ENCODE measurements around the gene SKOR2. TPM values are rescaled to one million over a fixed set of nuclear protein-coding genes. Genes with fewer than 3 reads are reported as not detected.

Gene SKOR2
- total and polyA plus RNA-seq, 5 donors, result not detected

DNA sequence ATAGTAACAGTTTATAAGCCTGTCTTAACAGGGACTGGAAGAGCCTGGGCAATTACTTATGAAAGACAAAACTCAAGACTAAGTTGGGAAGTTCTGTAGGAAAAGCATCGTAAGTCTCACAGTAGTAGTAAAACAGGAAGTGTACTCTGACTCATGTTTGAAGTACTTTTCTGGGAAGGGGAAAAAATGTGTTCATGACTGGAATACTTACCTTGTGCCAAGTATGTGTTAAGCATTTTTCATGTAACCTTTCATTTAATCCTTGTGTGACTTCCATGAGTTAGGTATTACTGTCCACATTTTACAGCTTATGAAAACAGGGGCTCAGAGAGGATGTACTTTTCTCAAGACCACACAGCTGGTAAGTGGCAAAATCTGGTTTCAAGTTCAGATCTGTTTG is 13.7 kb upstream of the SKOR2 start:
- DNase-seq (no peak), ATAC-seq (no peak)
- 52% methylated on average over 1 of the region's 1 CpG for WGBS
- no peaks in the 10 kb centered on the region for H3K27me3 ChIP-seq (ENCODE audit: control insufficient read depth, insufficient read depth)
- intact Hi-C loops (cut with DNase I), result no loop called here
- H3K27ac ChIP-seq (ENCODE audit: low read length), result no peak overlapping the region
- no peaks in the 10 kb centered on the region for H3K9me3 ChIP-seq (ENCODE audit: control insufficient read depth, low read length)
- H3K4me1 ChIP-seq (ENCODE audit: control insufficient read depth, insufficient read depth, low read length), result peaks cover 3% of the 10 kb centered on the region
- H3K4me3 ChIP-seq (ENCODE audit: low read length), result no peak overlapping the region

DNA sequence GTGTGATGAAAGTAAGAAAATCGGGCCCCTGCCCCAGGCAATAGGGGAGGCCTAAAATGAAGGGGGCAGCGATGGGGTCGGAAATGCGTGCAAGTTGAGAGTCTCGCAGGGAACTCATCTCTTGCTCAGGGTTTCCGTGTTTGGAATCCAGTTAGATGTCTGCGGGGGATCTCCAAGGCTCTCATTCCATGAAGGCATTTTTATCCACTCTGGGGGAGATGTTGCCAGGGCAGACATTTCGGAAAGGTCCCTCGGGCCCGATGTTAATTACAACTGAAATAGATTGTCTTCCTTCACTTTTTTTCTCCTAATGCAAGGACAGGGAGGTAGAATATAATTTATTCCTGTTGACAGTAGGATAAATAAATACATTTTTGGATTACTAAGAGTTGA is 12.8 kb upstream of the SKOR2 start:
- 6% methylated on average over 10 of the region's 10 CpGs for WGBS
- no peak overlapping the region for H3K4me3 ChIP-seq (ENCODE audit: low read length)
- intact Hi-C loops (cut with DNase I), result no loop called here
- H3K27me3 ChIP-seq (ENCODE audit: control insufficient read depth, insufficient read depth), result no peaks in the 10 kb centered on the region
- H3K27ac ChIP-seq (ENCODE audit: low read length), result no peak overlapping the region
- H3K4me1 ChIP-seq (ENCODE audit: control insufficient read depth, insufficient read depth, low read length), result peaks cover 3% of the 10 kb centered on the region
- ATAC-seq (no peak), DNase-seq (no peak)
- no peaks in the 10 kb centered on the region for H3K9me3 ChIP-seq (ENCODE audit: control insufficient read depth, low read length)

DNA sequence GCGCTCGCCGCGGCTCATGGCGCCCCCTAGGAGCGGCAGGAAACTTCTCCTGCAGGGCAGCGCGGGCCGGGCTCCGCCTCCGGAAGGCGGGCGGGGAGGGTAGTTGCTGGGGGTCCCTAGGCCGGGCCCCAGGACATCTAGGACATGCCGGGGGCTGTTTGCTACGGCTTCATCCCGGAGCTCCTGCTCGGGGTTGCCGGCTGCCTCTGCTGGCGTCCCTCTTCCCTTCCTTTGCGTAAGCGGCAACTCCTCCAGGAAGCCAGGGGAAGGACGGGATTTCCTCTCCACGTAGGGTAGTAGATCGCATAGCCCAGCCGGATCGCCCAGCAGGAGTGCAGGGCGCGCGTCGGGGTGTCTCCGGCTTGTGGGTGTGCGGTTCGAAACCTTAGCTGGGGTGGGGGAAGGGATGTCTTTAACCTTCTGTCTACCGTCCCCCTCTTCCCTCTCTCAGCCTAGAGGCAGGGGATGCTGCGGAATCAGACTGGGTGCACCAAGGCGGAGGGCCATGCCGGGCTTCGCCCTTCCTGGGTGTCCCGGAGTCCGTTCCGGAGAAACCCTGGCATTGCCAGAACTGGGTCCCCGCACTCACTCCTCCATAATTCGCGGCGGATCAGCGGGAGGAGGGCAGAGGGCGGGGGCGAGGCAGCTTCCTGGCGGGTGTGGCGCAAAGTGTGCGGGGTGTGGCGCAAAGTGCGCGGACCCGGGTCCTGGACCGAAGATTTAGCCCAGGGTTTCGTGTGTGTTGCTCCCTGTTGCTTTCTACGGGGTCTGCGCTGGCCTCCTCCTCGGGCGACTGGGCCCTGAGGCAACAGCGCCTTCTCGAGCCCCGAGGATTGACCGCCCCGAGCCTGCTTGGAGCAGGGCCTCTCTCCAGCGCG is 12.2 kb upstream of the SKOR2 start:
- H3K27me3 ChIP-seq (ENCODE audit: control insufficient read depth, insufficient read depth), result peaks cover 3% of the 10 kb centered on the region
- intact Hi-C loops (cut with DNase I), result no loop called here
- no peaks in the 10 kb centered on the region for H3K9me3 ChIP-seq (ENCODE audit: control insufficient read depth, low read length)
- H3K4me3 ChIP-seq (ENCODE audit: low read length), result peak overlapping the region; percentile 11
- peak in 1 of 3 donors; percentile 39 for DNase-seq
- peaks cover 3% of the 10 kb centered on the region for H3K4me1 ChIP-seq (ENCODE audit: control insufficient read depth, insufficient read depth, low read length)
- H3K27ac ChIP-seq (ENCODE audit: low read length), result no peak overlapping the region
- ATAC-seq, result no peak
- WGBS, result 2% methylated on average over 69 of the region's 69 CpGs

DNA sequence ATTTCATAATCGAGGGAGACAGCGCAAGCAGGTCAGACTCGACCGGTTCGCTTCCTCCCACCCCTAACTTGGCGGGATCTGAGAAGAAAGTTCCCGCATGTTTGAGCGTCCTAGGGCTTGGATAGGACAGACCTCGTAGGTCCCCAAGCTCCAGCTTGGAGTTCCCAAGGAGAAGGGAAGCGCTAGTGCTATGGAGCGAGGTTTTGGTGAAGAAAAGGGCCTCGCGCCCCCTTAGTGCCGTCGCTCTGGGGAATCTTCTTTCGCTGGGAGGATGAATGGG is 11.6 kb upstream of the SKOR2 start:
- Histone ChIP-seq H3K27me3 (ENCODE audit: control insufficient read depth, insufficient read depth) (peaks cover 4% of the 10 kb centered on the region), H3K4me3 (ENCODE audit: low read length) (peak overlapping the region; percentile 11), H3K27ac (ENCODE audit: low read length) (no peak overlapping the region), H3K4me1 (ENCODE audit: control insufficient read depth, insufficient read depth, low read length) (peaks cover 3% of the 10 kb centered on the region), H3K9me3 (ENCODE audit: control insufficient read depth, low read length) (no peaks in the 10 kb centered on the region)
- DNase-seq (no peak), ATAC-seq (peak in 1 of 2 donors; percentile 25)
- WGBS, result 3% methylated on average over 16 of the region's 16 CpGs
- intact Hi-C loops (cut with DNase I), result no loop called here

DNA sequence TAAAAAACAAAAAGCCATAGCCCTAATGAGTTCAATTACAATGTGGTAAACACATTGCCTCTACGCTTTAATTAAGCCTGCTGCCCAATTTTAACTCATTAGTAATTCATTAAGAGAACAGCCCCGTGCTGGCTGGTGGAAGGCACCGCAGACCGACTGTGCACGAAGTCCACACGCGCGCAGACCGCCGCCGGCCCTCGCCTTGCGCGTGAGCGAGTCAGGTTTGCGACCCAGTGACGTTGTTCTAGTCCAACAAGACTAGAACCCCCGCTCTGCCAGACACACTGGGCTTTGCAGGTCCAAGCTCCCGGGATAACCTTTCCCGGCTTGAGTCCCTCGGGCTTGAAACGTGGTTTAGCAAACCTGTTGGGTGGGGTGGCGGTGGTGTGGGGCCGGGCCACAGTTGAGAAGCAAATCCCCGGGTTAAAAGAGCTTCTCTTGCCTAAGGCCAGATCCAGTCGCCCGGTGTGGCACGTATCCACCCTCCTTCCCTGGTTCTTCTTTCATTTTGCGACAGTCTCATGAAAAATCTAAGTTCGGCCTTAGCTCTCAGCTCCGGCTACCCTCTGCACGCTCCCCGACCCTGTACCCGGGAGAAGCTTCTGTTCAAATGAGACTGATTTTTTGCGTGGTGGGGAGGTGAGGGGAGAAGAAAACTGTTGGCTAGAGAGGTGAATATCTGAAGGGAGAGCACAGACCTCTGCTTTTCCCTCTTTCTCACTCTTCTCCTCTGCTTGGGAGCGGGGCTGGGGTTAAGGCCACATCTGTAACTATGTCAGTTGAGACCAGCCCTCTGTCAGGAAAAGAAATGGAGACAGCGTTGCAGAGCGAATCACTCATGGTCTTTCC is 11.1 kb upstream of the SKOR2 start:
- Histone ChIP-seq H3K27ac (ENCODE audit: low read length) (no peak overlapping the region), H3K4me3 (ENCODE audit: low read length) (no peak overlapping the region), H3K4me1 (ENCODE audit: control insufficient read depth, insufficient read depth, low read length) (peaks cover 3% of the 10 kb centered on the region), H3K9me3 (ENCODE audit: control insufficient read depth, low read length) (no peaks in the 10 kb centered on the region), H3K27me3 (ENCODE audit: control insufficient read depth, insufficient read depth) (peaks cover 4% of the 10 kb centered on the region)
- 4% methylated on average over 38 of the region's 38 CpGs for WGBS
- DNase-seq, result no peak
- intact Hi-C loops (cut with DNase I), result no loop called here
- ATAC-seq, result no peak

DNA sequence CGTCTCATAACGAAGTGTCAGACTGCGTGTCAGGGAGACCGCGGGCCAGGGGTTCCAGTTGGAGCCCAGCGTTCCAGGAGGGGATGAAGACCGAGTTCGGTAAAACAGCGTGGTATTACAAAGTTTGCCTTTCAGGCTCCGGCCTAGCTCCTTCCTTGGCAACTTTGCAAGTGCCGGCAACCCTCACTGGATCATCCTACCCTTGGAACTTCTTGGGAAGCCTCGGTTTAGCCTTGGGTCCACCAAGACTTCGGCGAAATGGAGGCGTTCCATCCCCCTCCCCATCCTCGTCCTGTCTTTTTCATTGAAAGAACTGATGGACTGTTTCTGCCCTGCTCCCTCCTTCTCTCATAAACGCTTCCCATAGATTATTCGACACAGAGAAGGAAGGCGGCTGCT is 10.4 kb upstream of the SKOR2 start:
- Histone ChIP-seq H3K4me3 (ENCODE audit: low read length) (no peak overlapping the region), H3K9me3 (ENCODE audit: control insufficient read depth, low read length) (no peaks in the 10 kb centered on the region), H3K4me1 (ENCODE audit: control insufficient read depth, insufficient read depth, low read length) (peaks cover 3% of the 10 kb centered on the region), H3K27me3 (ENCODE audit: control insufficient read depth, insufficient read depth) (peaks cover 4% of the 10 kb centered on the region), H3K27ac (ENCODE audit: low read length) (no peak overlapping the region)
- intact Hi-C loops (cut with DNase I), result no loop called here
- DNase-seq, result no peak
- WGBS, result 3% methylated on average over 19 of the region's 19 CpGs
- no peak for ATAC-seq

DNA sequence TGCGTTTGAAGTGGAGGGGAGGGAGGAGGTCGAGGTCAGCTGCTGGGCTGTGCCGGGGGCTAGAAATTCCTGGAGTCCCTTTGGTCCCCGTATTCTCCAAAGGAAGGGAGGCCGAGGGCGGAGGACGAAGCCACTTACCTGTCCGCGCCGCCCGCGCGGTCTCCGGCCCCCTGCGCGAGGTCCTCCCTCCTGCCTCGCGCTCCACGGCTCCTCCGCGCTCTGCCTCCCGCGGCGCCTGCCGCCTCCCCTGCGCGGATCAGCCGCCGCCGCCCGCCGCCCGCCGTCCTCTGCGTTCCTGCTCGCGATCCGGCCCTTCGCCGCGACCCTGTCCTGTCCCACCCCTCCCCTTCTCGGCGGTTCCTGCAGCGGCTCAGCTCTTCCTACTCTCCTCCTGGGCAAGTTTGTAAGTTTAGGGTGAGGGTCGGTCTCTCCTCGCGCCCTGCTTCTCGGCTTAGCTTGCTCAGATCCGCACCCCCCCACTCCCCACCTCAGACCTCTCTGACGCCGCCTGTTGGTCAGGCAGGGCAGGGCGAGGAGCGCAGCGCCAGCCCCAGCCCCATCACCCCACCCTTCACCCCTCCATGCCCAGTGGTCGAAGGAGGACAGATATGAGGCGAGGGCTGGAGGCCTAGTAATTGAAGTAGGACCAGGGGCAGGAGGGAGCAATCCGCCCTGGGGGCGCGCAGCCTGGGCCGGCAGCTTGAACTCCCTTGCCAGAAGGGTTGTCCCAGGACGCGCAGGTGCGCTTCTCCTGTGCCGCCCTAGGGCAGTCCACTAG is 9.7 kb upstream of the SKOR2 start:
- Histone ChIP-seq H3K4me1 (ENCODE audit: control insufficient read depth, insufficient read depth, low read length) (peaks cover 3% of the 10 kb centered on the region), H3K9me3 (ENCODE audit: control insufficient read depth, low read length) (no peaks in the 10 kb centered on the region), H3K4me3 (ENCODE audit: low read length) (no peak overlapping the region), H3K27me3 (ENCODE audit: control insufficient read depth, insufficient read depth) (peaks cover 8% of the 10 kb centered on the region), H3K27ac (ENCODE audit: low read length) (no peak overlapping the region)
- DNase-seq (no peak), ATAC-seq (no peak)
- intact Hi-C loops (cut with DNase I), result no loop called here
- WGBS, result 5% methylated on average over 64 of the region's 64 CpGs

DNA sequence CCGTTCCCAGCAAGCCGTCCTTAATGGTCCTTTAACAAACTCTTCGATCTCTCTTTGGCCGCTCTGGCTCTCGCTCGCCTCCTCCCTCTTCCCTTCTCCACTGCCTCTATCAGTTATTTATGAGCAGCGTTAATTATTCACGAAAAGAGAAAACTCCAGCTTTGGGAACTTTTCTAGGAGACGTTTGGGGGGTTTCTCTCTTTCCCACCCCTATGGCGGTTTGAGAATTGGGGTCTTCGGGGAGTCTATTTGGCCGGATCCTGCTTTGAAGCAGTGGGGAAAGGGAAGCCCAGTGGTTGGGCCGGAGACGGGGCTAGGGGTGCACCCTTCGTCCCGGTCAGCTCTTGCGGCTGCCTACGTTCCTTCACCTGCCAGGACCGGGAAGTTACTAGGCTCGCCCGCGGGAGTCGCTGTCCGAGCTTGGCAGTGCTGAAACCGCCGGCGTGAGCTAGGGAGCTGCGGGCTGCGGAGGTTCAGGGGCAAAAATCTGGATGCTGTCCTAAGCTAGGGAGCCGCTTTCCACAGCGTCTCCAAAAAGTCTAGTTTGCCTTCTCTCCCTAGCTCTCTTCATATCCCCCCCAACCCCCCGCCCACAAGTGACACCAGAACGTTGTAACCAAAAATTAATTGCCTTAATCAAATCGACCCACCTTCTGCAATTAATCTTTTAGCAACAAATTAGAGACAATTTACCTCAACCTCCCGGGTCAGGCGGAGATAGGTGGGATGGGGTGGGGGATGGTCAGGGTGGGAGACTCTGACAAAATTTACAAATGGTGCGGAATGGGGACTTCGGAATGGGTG is 8.9 kb upstream of the SKOR2 start:
- Histone ChIP-seq H3K27ac (ENCODE audit: low read length) (no peak overlapping the region), H3K9me3 (ENCODE audit: control insufficient read depth, low read length) (no peaks in the 10 kb centered on the region), H3K27me3 (ENCODE audit: control insufficient read depth, insufficient read depth) (peaks cover 8% of the 10 kb centered on the region), H3K4me3 (ENCODE audit: low read length) (no peak overlapping the region), H3K4me1 (ENCODE audit: control insufficient read depth, insufficient read depth, low read length) (peaks cover 3% of the 10 kb centered on the region)
- ATAC-seq, result peak in 1 of 2 donors; percentile 44
- peak; percentile 35 to 75 (median 75) for DNase-seq
- intact Hi-C loops (cut with DNase I), result no loop called here
- WGBS, result 7% methylated on average over 38 of the region's 38 CpGs

DNA sequence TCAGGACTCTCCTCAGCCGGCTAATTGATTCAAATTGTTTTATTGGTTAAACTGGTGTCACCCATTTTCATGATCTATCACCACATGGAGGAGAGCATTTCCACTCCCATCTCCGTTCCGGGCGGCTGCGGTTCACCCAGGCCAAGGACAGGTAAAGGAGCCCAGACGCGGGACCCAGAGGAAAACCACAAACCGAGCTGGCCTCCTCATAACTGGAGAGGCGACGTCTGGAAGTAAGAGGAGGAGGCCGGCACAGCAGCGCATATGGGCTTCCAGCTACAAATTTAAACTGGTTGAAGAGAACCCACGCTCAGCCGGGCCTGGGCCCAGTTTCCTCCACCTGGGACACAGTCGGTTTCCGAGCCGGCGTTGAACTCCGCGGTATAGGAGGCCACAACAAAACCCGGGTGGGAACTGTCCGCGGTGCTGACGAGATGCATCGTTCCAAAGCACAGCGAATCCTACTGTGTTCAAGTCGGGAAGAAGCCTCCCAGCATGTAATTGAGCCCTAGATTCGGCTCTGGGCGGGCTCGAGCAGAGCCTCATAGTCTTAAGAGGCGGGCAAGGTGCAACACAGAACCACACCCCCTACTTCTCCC is 3.0 kb upstream of the SKOR2 start:
- H3K27ac ChIP-seq (ENCODE audit: low read length), result no peak overlapping the region
- WGBS, result 2% methylated on average over 31 of the region's 31 CpGs
- intact Hi-C loops (cut with DNase I), result no loop called here
- ATAC-seq, result peak; percentile 52 to 55
- DNase-seq, result peak; percentile 35 to 75 (median 71)
- H3K4me1 ChIP-seq (ENCODE audit: control insufficient read depth, insufficient read depth, low read length), result no peaks in the 10 kb centered on the region
- peaks cover 8% of the 10 kb centered on the region for H3K27me3 ChIP-seq (ENCODE audit: control insufficient read depth, insufficient read depth)
- no peaks in the 10 kb centered on the region for H3K9me3 ChIP-seq (ENCODE audit: control insufficient read depth, low read length)
- H3K4me3 ChIP-seq (ENCODE audit: low read length), result no peak overlapping the region

DNA sequence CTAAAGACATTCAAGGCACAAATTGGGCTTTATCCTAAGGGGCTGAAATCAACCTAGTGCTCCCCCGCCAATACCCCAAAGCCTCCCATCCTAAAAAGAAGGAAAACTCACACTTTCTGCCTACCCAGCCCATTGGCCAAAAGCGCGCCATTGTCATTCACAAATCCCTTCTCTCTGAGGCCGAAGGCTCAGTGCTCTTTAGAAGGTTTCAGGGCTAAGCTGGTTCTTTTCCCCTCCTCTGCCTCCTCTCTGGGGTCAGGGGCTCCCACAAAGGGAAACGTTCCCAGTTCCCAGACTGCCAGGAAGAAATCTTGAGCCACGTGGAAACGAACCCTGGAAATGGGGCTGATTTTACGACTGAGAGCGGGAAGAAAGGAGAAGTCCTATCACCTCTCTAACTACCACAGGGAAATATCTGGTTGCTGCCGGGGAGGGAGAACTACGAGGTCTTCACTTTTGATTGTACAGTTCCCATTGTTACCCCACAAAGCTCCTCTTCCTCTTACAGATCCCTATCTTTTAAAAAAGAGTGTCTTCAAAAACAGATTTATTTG is 1.7 kb upstream of the SKOR2 start:
- intact Hi-C loops (cut with DNase I), result no loop called here
- Histone ChIP-seq H3K4me1 (ENCODE audit: control insufficient read depth, insufficient read depth, low read length) (no peaks in the 10 kb centered on the region), H3K9me3 (ENCODE audit: control insufficient read depth, low read length) (no peaks in the 10 kb centered on the region), H3K27me3 (ENCODE audit: control insufficient read depth, insufficient read depth) (peaks cover 4% of the 10 kb centered on the region), H3K4me3 (ENCODE audit: low read length) (no peak overlapping the region), H3K27ac (ENCODE audit: low read length) (no peak overlapping the region)
- WGBS, result 4% methylated on average over 11 of the region's 11 CpGs
- DNase-seq, result no peak
- no peak for ATAC-seq
